DOHH2 (cell line): ENCODE results near the gene CHORDC1.

Experiments
- H3F3A ChIP-seq: fragments of 200-600 bp; sonication (generic), shearing (Covaris generic); 2 replicates; pipeline ENCODE4 v1.6.0; 2016; ENCODE audit warnings: antibody characterized with exemption, mild to moderate bottlenecking; ENCODE audit not compliant: control insufficient read depth, insufficient read depth
- H3K27ac ChIP-seq: fragments of 200-600 bp; sonication (generic); 2 replicates; pipeline ENCODE4 v1.5.1; 2014; ENCODE audit warnings: low read depth, mild to moderate bottlenecking, low read length, moderate library complexity
- H3K27me3 ChIP-seq: fragments of 200-600 bp; sonication (generic); 2 replicates; pipeline ENCODE4 v1.6.1; 2014; ENCODE audit warnings: mild to moderate bottlenecking, low read length, mixed read lengths; ENCODE audit not compliant: control insufficient read depth
- H3K36me3 ChIP-seq: fragments of 200-600 bp; sonication (generic); 2 replicates; pipeline ENCODE4 v1.6.1; 2014; ENCODE audit warnings: mild to moderate bottlenecking, low read length, moderate library complexity, mixed read lengths; ENCODE audit not compliant: control insufficient read depth
- H3K4me1 ChIP-seq: fragments of 200-600 bp; sonication (generic); 2 replicates; pipeline ENCODE4 v1.6.1; 2014; ENCODE audit warnings: mild to moderate bottlenecking, low read length, mixed read lengths; ENCODE audit not compliant: control insufficient read depth
- H3K4me2 ChIP-seq: fragments of 200-600 bp; sonication (generic); 2 replicates; pipeline ENCODE4 v1.6.0; 2014; ENCODE audit warnings: mild to moderate bottlenecking, low read length, moderate library complexity
- H3K4me3 ChIP-seq: fragments of 200-600 bp; sonication (generic); 2 replicates; pipeline ENCODE4 v1.5.1; 2014; ENCODE audit warnings: mild to moderate bottlenecking, low read length, mixed read lengths
- H3K79me2 ChIP-seq: fragments of 200-600 bp; sonication (generic); 2 replicates; pipeline ENCODE4 v1.6.1; 2014; ENCODE audit warnings: mild to moderate bottlenecking, low read length, mixed read lengths; ENCODE audit not compliant: control insufficient read depth
- H3K9me2 ChIP-seq: fragments of 200-600 bp; sonication (generic); replicated peaks from 2 replicates; pipeline ENCODE4 v1.6.1; 2014; ENCODE audit warnings: mild to moderate bottlenecking, low read length, mixed read lengths; ENCODE audit not compliant: control insufficient read depth
- H3K9me3 ChIP-seq: fragments of 200-600 bp; sonication (generic); 2 replicates; pipeline ENCODE4 v1.6.1; 2014; ENCODE audit warnings: antibody characterized with exemption, low read length, mixed read lengths; ENCODE audit not compliant: control insufficient read depth, insufficient read depth
- H4K20me1 ChIP-seq: fragments of 200-600 bp; sonication (generic); 2 replicates; pipeline ENCODE4 v1.6.0; 2014; ENCODE audit warnings: low read depth, mild to moderate bottlenecking, antibody characterized with exemption, low read length, moderate library complexity; ENCODE audit not compliant: control insufficient read depth, insufficient read depth
- CTCF ChIP-seq: fragments of 200-600 bp; sonication (generic); IDR thresholded peaks from one replicate; pipeline ENCODE4 v1.5.1; 2014; ENCODE audit warnings: antibody characterized with exemption, mild to moderate bottlenecking, low read depth, low read length; ENCODE audit not compliant: poor library complexity, severe bottlenecking
- EZH2phosphoT487 ChIP-seq: fragments of 200-600 bp; sonication (generic); IDR thresholded peaks from 2 replicates; pipeline ENCODE4 v1.6.1; 2017; ENCODE audit warnings: borderline replicate concordance, mild to moderate bottlenecking, antibody characterized with exemption, low read length, moderate library complexity, mixed read lengths

CHORDC1 gene

DNA sequence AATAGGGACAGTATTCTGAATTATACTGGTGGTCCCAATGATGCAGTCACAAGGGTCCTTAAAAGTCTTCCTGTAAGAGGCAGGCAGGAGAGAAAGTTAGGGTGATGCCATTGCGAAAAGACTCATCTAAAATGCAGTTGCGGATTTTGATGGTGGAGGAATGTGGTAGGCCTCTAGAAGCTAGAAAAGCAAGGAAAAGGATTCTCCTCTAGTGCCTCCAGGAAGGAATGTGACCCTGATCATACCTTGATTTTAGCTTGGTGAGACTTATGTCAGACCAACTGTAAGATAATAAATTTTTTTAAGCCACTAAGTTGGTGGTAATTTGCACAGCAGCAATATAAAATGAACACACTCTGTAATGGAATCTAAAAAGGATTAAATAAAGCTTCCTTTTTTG lies 33.8 kb downstream of the CHORDC1 start:
- no peaks in the 10 kb centered on the region for H3K9me3 ChIP-seq
- no peaks in the 10 kb centered on the region for H3F3A ChIP-seq
- no peaks in the 10 kb centered on the region for H3K79me2 ChIP-seq
- peaks cover 8% of the 10 kb centered on the region; the same call in 1 of the 2 replicates for H3K4me1 ChIP-seq
- H3K4me3 ChIP-seq: no peak overlapping the region
- TF ChIP-seq CTCF (no peak), EZH2phosphoT487 (no peak)
- H3K27me3 ChIP-seq: no peaks in the 10 kb centered on the region
- H3K4me2 ChIP-seq: no peak overlapping the region
- no peaks in the 10 kb centered on the region for H4K20me1 ChIP-seq
- H3K36me3 ChIP-seq: no peaks in the 10 kb centered on the region
- no peak overlapping the region for H3K27ac ChIP-seq
- H3K9me2 ChIP-seq: no peaks in the 10 kb centered on the region

DNA sequence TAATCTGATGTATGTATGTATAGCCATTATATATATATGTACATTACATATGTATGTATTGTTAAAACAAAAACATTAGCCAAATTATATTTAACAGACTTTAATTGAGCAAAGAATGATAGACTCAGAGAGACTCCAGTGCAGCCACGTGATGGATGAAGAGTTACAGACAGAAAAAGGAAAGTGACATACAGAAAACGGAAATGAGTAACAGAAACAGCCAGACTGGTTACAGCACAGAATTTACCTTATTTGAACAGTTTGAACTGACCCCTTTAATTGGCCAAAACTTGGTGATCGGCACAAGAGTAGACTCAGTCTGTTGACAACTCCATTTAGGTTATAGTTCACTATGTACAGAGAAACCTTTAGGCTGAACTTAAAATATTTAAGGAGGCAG lies 35.0 kb downstream of the CHORDC1 start:
- no peaks in the 10 kb centered on the region for H4K20me1 ChIP-seq
- H3K9me3 ChIP-seq: no peaks in the 10 kb centered on the region
- H3K36me3 ChIP-seq: no peaks in the 10 kb centered on the region
- peaks cover 8% of the 10 kb centered on the region; the same call in 1 of the 2 replicates for H3K4me1 ChIP-seq
- TF ChIP-seq EZH2phosphoT487 (no peak), CTCF (no peak)
- H3K27ac ChIP-seq: no peak overlapping the region
- H3K9me2 ChIP-seq: no peaks in the 10 kb centered on the region
- no peak overlapping the region for H3K4me2 ChIP-seq
- no peak overlapping the region for H3K4me3 ChIP-seq
- no peaks in the 10 kb centered on the region for H3K79me2 ChIP-seq
- H3F3A ChIP-seq: no peaks in the 10 kb centered on the region
- no peaks in the 10 kb centered on the region for H3K27me3 ChIP-seq

DNA sequence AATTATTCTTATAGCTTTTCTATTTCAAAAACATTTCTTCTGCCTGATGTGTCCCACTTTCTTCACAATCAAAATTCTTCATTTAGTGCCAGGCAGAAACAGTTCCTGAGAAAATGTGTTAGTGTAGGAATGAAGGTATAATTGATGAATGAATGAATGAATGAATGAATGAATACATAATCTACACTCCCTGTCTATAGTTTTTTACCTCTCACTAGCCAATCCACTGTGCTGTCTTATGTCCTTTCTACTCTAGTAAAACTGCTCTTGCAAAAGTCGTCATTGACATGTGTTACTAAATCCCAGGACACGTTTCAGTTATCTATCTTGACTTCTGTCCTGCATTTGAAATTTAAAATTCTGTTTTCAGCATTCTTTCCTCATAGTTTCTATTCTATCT lies 42.9 kb downstream of the CHORDC1 start:
- H3K27me3 ChIP-seq: no peaks in the 10 kb centered on the region
- no peaks in the 10 kb centered on the region for H3F3A ChIP-seq
- no peak overlapping the region for H3K4me3 ChIP-seq
- no peaks in the 10 kb centered on the region for H3K9me3 ChIP-seq
- no peaks in the 10 kb centered on the region for H3K9me2 ChIP-seq
- H3K4me2 ChIP-seq: no peak overlapping the region
- no peaks in the 10 kb centered on the region for H3K79me2 ChIP-seq
- H3K4me1 ChIP-seq: no peaks in the 10 kb centered on the region
- H3K27ac ChIP-seq: no peak overlapping the region
- H4K20me1 ChIP-seq: no peaks in the 10 kb centered on the region
- TF ChIP-seq CTCF (no peak), EZH2phosphoT487 (no peak)
- no peaks in the 10 kb centered on the region for H3K36me3 ChIP-seq

DNA sequence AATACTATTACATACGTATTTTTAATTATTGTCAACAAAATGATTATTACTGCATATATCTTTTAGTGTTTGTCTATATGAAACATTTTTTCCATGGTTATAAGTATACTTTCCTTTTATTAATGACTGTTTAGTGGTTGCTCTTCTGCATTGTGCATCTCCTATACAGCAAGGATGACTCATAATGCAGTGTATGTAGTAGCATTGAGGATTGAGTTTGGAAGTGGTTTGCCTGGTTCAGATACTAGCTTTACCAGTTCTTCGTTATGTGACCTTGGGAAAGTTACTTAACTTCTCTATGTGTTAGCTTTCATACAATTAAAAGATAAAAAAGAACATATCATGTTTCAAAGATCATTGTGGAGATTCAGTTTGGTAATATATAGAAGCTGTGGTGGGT lies 44.1 kb downstream of the CHORDC1 start:
- no peak overlapping the region for H3K4me2 ChIP-seq
- no peaks in the 10 kb centered on the region for H3K36me3 ChIP-seq
- no peaks in the 10 kb centered on the region for H3K79me2 ChIP-seq
- H3K4me3 ChIP-seq: no peak overlapping the region
- H3K9me3 ChIP-seq: no peaks in the 10 kb centered on the region
- no peaks in the 10 kb centered on the region for H4K20me1 ChIP-seq
- TF ChIP-seq CTCF (no peak), EZH2phosphoT487 (no peak)
- no peaks in the 10 kb centered on the region for H3F3A ChIP-seq
- no peaks in the 10 kb centered on the region for H3K9me2 ChIP-seq
- no peaks in the 10 kb centered on the region for H3K27me3 ChIP-seq
- H3K4me1 ChIP-seq: no peaks in the 10 kb centered on the region
- H3K27ac ChIP-seq: no peak overlapping the region
